BJ (cell line): Measurements from ENCODE around the gene KCNN4. TPM values are rescaled to one million over a fixed set of nuclear protein-coding genes. Genes with fewer than 3 reads are reported as not detected.
A peak's percentile ranks its signal among the peaks of the same experiment; 100 is the strongest.

ENCODE experiments used
- CTCF ChIA-PET: fragments of 350-600 bp; formaldehyde crosslinking; extraction: SDS; loops from one replicate; lab custom pipeline; 2021; ENCODE audit warnings: antibody characterized with exemption, inconsistent platforms; lab: Yijun Ruan, JAX
- POLR2A ChIA-PET: fragments of 300-600 bp; sonication (Branson Sonifier 250); formaldehyde crosslinking; extraction: SDS; loops from one replicate; lab custom pipeline; 2021; ENCODE audit warnings: antibody characterized with exemption; lab: Charles Lee
- DNase-seq: peaks from one replicate; pipeline ENCODE4 v3.0.0-alpha.2; 2011; ENCODE audit warnings: low read depth
- H3K27me3 ChIP-seq: 2 replicates; pipeline ENCODE4 v1.6.0; 2011; ENCODE audit warnings: low read length; ENCODE audit not compliant: control insufficient read depth, insufficient read depth
- H3K36me3 ChIP-seq: 2 replicates; pipeline ENCODE4 v1.5.1; 2011; ENCODE audit warnings: low read length; ENCODE audit not compliant: control insufficient read depth, insufficient read depth
- H3K4me3 ChIP-seq: 2 replicates; pipeline ENCODE4 v1.5.1; 2011; ENCODE audit warnings: low read depth, mild to moderate bottlenecking, control low read depth, low read length
- CTCF ChIP-seq: IDR thresholded peaks from 2 replicates; pipeline ENCODE4 v1.5.1; 2011; ENCODE audit warnings: low read depth, mild to moderate bottlenecking, control low read depth, inconsistent platforms, low read length, moderate library complexity; ENCODE audit not compliant: insufficient read depth
- polyA plus RNA-seq: library from polyadenylated mRNA; depleted of rRNA; stranded (reverse); fragments of >200 nt; gene quantifications from 2 replicates; pipeline ENCODE4 v1.2.3, GENCODE V29; 2011

The KCNN4 gene
- polyA plus RNA-seq, 1 experiment, result 0.38 TPM

- ChIA-PET POLR2A (no interaction called here), CTCF (no interaction called here)
- no peak for DNase-seq
These were observed 17.3 kb upstream of the KCNN4 start for GRCh38 chr19:43798026-43798545.

GRCh38 chr19:43797556-43797955 is 16.8 kb upstream of the KCNN4 start:
- POLR2A ChIA-PET, result no interaction called here
- no peak for TF ChIP-seq CTCF
- H3K36me3 ChIP-seq, result no peaks in the 10 kb centered on the region
- CTCF ChIA-PET, result interaction anchor here (1.3 to 4.0 kb wide), 3 partner anchors 12 to 52 kb away, joined by 5 to 15 read pairs (median 8); no protein-coding TSS in a partner anchor
- H3K27me3 ChIP-seq, result peaks cover 13% of the 10 kb centered on the region
- H3K4me3 ChIP-seq, result no peak overlapping the region
- no peak for DNase-seq

More at GRCh38 chr19:43798026-43798545, 17.3 kb upstream of the KCNN4 start:
- no peak for TF ChIP-seq CTCF
- peak overlapping the region; percentile 48 for H3K4me3 ChIP-seq
- peaks cover 13% of the 10 kb centered on the region for H3K27me3 ChIP-seq
- no peaks in the 10 kb centered on the region for H3K36me3 ChIP-seq

GRCh38 chr19:43797118-43797517 is 16.3 kb upstream of the KCNN4 start:
- Histone ChIP-seq H3K4me3 (no peak overlapping the region), H3K36me3 (no peaks in the 10 kb centered on the region), H3K27me3 (peaks cover 13% of the 10 kb centered on the region)
- POLR2A ChIA-PET, result no interaction called here
- no peak for DNase-seq
- no peak for TF ChIP-seq CTCF
- CTCF ChIA-PET, result interaction anchor here (1.3 to 4.0 kb wide), 4 partner anchors 12 to 52 kb away, joined by 3 to 15 read pairs (median 6); no protein-coding TSS in a partner anchor

- Histone ChIP-seq H3K27me3 (peaks cover 3% of the 10 kb centered on the region), H3K4me3 (no peak overlapping the region), H3K36me3 (no peaks in the 10 kb centered on the region)
- no peak for DNase-seq
- CTCF ChIA-PET, result interaction anchor here (1.2 kb wide), 1 partner anchor 197 kb away, joined by 3 read pairs; no protein-coding TSS in a partner anchor
- TF ChIP-seq CTCF, result no peak
- POLR2A ChIA-PET, result no interaction called here
These were observed 9.8 kb upstream of the KCNN4 start for GRCh38 chr19:43790587-43790986.

- ChIA-PET POLR2A (no interaction called here), CTCF (interaction anchor here (0.6 to 2.3 kb wide), 5 partner anchors 14 to 224 kb away, joined by 3 to 7 read pairs (median 4); no protein-coding TSS in a partner anchor)
- DNase-seq, result no peak
- no peak for TF ChIP-seq CTCF
- Histone ChIP-seq H3K4me3 (no peak overlapping the region), H3K36me3 (no peaks in the 10 kb centered on the region), H3K27me3 (no peaks in the 10 kb centered on the region; the same call in 1 of the 2 replicates)
These were observed 8.3 kb upstream of the KCNN4 start for GRCh38 chr19:43789029-43789428.
